ENCODE measurements around the gene KIZ. TPM values are rescaled to one million over a fixed set of nuclear protein-coding genes. Genes with fewer than 3 reads are reported as not detected.

The KIZ gene
- total RNA-seq, 1 donor from 2014 or later: 18.0 TPM

DNA sequence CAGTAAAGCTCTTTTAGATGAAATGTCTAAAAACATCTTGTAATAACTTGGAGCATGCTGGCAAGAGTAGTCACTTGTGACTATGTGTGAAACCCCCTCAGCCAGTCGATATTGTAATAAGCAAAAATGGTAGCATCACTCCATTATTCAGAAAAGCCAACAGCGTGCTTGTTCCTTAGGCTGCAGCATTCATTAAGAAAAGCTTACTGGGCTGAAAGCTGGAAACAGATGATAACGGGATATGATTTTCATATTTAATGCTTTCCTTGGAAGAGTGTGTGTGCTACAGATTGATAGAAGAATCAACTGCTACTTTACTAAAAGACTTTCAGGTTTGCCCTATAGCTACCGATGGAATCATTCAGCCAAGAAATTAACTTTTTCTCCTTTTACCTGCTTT lies 20.3 kb downstream of the KIZ start:
- peaks cover 39% of the 10 kb centered on the region for H3K36me3 Mint-ChIP-seq (ENCODE audit: low read depth)

DNA sequence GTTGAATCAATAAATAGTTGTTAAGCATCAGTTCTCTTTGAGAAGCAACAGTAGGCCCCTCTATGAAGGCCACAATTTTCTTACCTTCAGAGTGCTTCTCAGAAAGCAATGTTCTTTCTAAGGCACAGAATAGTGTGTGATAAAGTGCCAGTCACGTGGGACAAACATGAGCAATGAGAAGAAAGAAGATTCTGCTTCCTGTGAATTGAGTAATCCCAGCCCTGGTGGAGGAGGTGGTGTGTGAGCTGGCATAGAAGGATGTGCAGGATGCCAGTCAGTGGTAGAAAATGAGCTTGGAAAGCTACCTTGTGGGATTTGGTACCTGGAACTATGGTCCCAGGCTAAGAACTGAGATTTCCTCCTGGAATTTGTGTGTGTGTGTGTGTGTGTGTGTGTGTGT lies 21.7 kb downstream of the KIZ start:
- TF ChIP-seq, protein P1, sequence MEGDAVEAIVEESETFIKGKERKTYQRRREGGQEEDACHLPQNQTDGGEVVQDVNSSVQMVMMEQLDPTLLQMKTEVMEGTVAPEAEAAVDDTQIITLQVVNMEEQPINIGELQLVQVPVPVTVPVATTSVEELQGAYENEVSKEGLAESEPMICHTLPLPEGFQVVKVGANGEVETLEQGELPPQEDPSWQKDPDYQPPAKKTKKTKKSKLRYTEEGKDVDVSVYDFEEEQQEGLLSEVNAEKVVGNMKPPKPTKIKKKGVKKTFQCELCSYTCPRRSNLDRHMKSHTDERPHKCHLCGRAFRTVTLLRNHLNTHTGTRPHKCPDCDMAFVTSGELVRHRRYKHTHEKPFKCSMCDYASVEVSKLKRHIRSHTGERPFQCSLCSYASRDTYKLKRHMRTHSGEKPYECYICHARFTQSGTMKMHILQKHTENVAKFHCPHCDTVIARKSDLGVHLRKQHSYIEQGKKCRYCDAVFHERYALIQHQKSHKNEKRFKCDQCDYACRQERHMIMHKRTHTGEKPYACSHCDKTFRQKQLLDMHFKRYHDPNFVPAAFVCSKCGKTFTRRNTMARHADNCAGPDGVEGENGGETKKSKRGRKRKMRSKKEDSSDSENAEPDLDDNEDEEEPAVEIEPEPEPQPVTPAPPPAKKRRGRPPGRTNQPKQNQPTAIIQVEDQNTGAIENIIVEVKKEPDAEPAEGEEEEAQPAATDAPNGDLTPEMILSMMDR (IDR thresholded peaks at IDR 0.05): no peak
- H3K4me1 Mint-ChIP-seq: no peaks in the 10 kb centered on the region
- CTCF ChIA-PET: no interaction called here
- ATAC-seq (ENCODE audit: low read depth) (no peak), DNase-seq (no peak)
- H3K27ac Mint-ChIP-seq: no peak overlapping the region
- no peak overlapping the region for H3K4me3 Mint-ChIP-seq
- H3K27me3 Mint-ChIP-seq: no peaks in the 10 kb centered on the region
- H3K36me3 Mint-ChIP-seq (ENCODE audit: low read depth): peaks cover 32% of the 10 kb centered on the region
- POLR2A ChIA-PET: no interaction called here
- H3K9me3 Mint-ChIP-seq: no peaks in the 10 kb centered on the region
- intact Hi-C loops (cut with micrococcal nuclease): no loop called here

More for the DNA sequence above, 20.3 kb downstream of the KIZ start:
- intact Hi-C loops (cut with micrococcal nuclease): no loop called here
- TF ChIP-seq, protein P1 (IDR thresholded peaks at IDR 0.05): no peak
- no peak overlapping the region for H3K4me3 Mint-ChIP-seq
- no peak overlapping the region for H3K27ac Mint-ChIP-seq
- H3K27me3 Mint-ChIP-seq: no peaks in the 10 kb centered on the region
- DNase-seq: no peak
- ChIA-PET CTCF (no interaction called here), POLR2A (no interaction called here)
- no peaks in the 10 kb centered on the region for H3K9me3 Mint-ChIP-seq
- ATAC-seq (ENCODE audit: low read depth): no peak
- no peaks in the 10 kb centered on the region for H3K4me1 Mint-ChIP-seq

DNA sequence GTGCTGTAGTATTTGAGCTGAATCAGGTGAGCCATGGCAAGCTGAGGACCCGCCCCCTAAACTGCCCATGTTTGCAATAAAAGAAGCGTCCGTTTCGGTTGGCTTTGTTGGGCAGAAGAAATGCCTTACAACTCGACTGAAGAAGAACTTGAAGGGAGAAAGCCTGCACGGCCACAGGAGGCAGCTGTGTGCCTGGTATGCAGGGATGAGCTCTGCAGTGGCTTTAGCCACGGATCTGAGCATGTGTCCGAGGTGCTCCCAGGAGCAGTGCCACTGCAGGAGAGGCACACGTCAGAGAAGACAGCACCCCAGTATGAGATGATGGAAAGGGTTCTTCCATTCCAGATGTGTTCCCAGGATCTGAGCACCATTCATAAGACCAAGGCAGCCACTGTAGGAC lies 23.5 kb downstream of the KIZ start:
- no peak overlapping the region for H3K27ac Mint-ChIP-seq
- intact Hi-C loops (cut with micrococcal nuclease): no loop called here
- ATAC-seq (ENCODE audit: low read depth): no peak
- H3K4me3 Mint-ChIP-seq: no peak overlapping the region
- ChIA-PET CTCF (no interaction called here), POLR2A (no interaction called here)
- H3K27me3 Mint-ChIP-seq: no peaks in the 10 kb centered on the region
- no peaks in the 10 kb centered on the region for H3K4me1 Mint-ChIP-seq
- TF ChIP-seq, protein P1 (IDR thresholded peaks at IDR 0.05): no peak
- H3K9me3 Mint-ChIP-seq: no peaks in the 10 kb centered on the region
- DNase-seq: no peak
- peaks cover 44% of the 10 kb centered on the region for H3K36me3 Mint-ChIP-seq (ENCODE audit: low read depth)

DNA sequence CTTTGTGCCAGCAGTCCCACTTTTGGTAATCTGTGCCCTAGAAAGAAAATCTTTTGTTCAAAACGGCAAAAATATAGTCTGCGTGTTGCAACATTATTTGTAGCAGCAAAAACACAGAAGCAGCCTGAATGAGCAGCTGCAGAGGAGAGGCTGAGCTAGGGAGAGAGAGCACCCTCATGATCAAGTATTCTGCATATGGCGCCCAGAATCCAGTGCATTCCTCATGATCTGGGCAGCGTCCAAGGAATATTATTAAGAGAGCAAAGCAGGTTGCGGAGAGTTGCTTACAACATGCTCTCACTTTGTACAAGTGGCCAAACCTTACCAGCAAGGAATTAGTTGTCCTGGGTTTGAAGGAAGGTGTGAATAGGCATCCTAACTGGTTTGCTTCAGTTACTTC lies 25.9 kb downstream of the KIZ start:
- no peak overlapping the region for H3K4me3 Mint-ChIP-seq
- TF ChIP-seq, protein P1 (IDR thresholded peaks at IDR 0.05): no peak
- no peaks in the 10 kb centered on the region for H3K4me1 Mint-ChIP-seq
- CTCF ChIA-PET: no interaction called here
- H3K9me3 Mint-ChIP-seq: no peaks in the 10 kb centered on the region
- no peaks in the 10 kb centered on the region for H3K27me3 Mint-ChIP-seq
- intact Hi-C loops (cut with micrococcal nuclease): no loop called here
- H3K27ac Mint-ChIP-seq: no peak overlapping the region
- POLR2A ChIA-PET: no interaction called here
- H3K36me3 Mint-ChIP-seq (ENCODE audit: low read depth): peaks cover 50% of the 10 kb centered on the region
- ATAC-seq (ENCODE audit: low read depth) (no peak), DNase-seq (no peak)

DNA sequence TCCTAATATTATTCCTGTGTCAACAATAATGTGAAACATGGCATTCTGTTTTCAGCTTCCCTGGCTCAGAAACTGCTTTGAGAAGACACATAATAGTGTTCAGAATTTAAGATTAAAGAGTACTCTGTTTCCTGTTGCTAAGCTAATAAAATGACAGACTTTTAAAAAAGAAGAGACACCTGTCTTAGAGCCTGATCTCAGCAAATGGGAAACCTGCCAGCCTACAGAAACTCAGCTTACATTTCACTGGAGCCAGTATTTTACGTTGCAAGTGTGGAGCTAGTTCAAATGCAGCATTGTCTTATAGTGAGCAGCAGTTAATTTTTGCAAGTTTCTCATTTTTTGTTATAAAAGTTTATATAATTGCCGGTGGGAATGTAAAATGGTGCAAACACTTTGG lies 28.8 kb downstream of the KIZ start:
- no peak overlapping the region for H3K27ac Mint-ChIP-seq
- ChIA-PET POLR2A (no interaction called here), CTCF (no interaction called here)
- no peak for ATAC-seq (ENCODE audit: low read depth)
- H3K27me3 Mint-ChIP-seq: no peaks in the 10 kb centered on the region
- no peak overlapping the region for H3K4me3 Mint-ChIP-seq
- DNase-seq: no peak
- intact Hi-C loops (cut with micrococcal nuclease): no loop called here
- peaks cover 28% of the 10 kb centered on the region for H3K36me3 Mint-ChIP-seq (ENCODE audit: low read depth)
- H3K4me1 Mint-ChIP-seq: no peaks in the 10 kb centered on the region
- no peaks in the 10 kb centered on the region for H3K9me3 Mint-ChIP-seq
- TF ChIP-seq, protein P1 (IDR thresholded peaks at IDR 0.05): no peak
